Measurements from ENCODE around the gene ARHGAP6.
"Not testable (repeated sequence)": the region's sequence is repeated elsewhere in the genome, so short reads cannot be mapped to it uniquely, and the experiment has no call there.

The ARHGAP6 gene

GRCh38 chrX:11364835-11365234 lies 300.9 kb downstream of the ARHGAP6 start:
- H3K4me3 ChIP-seq (ENCODE audit: low read depth, low read length), result no peak overlapping the region
- TF ChIP-seq CTCF (IDR thresholded peaks at IDR 0.05; ENCODE audit: borderline replicate concordance, insufficient read depth, low read depth, low read length), result no peak

GRCh38 chrX:11363825-11364224 lies 301.9 kb downstream of the ARHGAP6 start:
- not testable (repeated sequence) for H3K4me3 ChIP-seq (ENCODE audit: low read depth, low read length)

GRCh38 chrX:11363069-11363594 lies 302.6 kb downstream of the ARHGAP6 start:
- no peak for TF ChIP-seq CTCF (IDR thresholded peaks at IDR 0.05; ENCODE audit: borderline replicate concordance, insufficient read depth, low read depth, low read length)
- no peak overlapping the region for H3K4me3 ChIP-seq (ENCODE audit: low read depth, low read length)

GRCh38 chrX:11361666-11362065 lies 304.1 kb downstream of the ARHGAP6 start:
- not testable (repeated sequence) for H3K4me3 ChIP-seq (ENCODE audit: low read depth, low read length)

- not testable (repeated sequence) for H3K4me3 ChIP-seq (ENCODE audit: low read depth, low read length)
Observed at GRCh38 chrX:11355944-11356343, 309.8 kb downstream of the ARHGAP6 start.

GRCh38 chrX:11355259-11355909 lies 310.3 kb downstream of the ARHGAP6 start:
- no peak overlapping the region for H3K4me3 ChIP-seq (ENCODE audit: low read depth, low read length)
- no peak for TF ChIP-seq CTCF (IDR thresholded peaks at IDR 0.05; ENCODE audit: borderline replicate concordance, insufficient read depth, low read depth, low read length)

GRCh38 chrX:11352296-11352741 lies 313.4 kb downstream of the ARHGAP6 start:
- TF ChIP-seq CTCF (IDR thresholded peaks at IDR 0.05; ENCODE audit: borderline replicate concordance, insufficient read depth, low read depth, low read length), result no peak
- no peak overlapping the region for H3K4me3 ChIP-seq (ENCODE audit: low read depth, low read length)

- no peak for TF ChIP-seq CTCF (IDR thresholded peaks at IDR 0.05; ENCODE audit: borderline replicate concordance, insufficient read depth, low read depth, low read length)
- H3K4me3 ChIP-seq (ENCODE audit: low read depth, low read length), result no peak overlapping the region
Observed at GRCh38 chrX:11351375-11352295, 314.1 kb downstream of the ARHGAP6 start.

Measured in GM12875 (cell line).